Sigmoid colon (tissue), 4 donors: ENCODE data around the gene TBX20.
"Not testable (repeated sequence)": the region's sequence is repeated elsewhere in the genome, so short reads cannot be mapped to it uniquely, and the experiment has no call there.

Experiments
- EP300 ChIP-seq, 4 donors: sonication (generic); formaldehyde crosslinking; IDR thresholded peaks; one replicate each; pipeline ENCODE4 v1.6.1; 2017; ENCODE audit warnings: antibody characterized with exemption in 4 of 4
- POLR2A ChIP-seq, 2 donors: fragments of 450-650 bp; IDR thresholded peaks; one replicate each; pipeline ENCODE4 v1.6.1; 2016; ENCODE audit warnings: antibody characterized with exemption in 2 of 2, mild to moderate bottlenecking in 2 of 2, moderate library complexity in 2 of 2
- POLR2AphosphoS5 ChIP-seq, 4 donors: sonication (generic); formaldehyde crosslinking; IDR thresholded peaks; one replicate each; pipeline ENCODE4 v1.6.1; 2017; ENCODE audit warnings: antibody characterized with exemption in 4 of 4
- TF ChIP-seq, protein P1 (sequence below), 4 experiments: fragments of 450-650 bp in 3 of 4; fragments of 200-600 bp in 1 of 4; IDR thresholded peaks; one replicate each; pipeline ENCODE4 v1.5.1; 2016 to 2019; ENCODE audit warnings: antibody characterized with exemption in 4 of 4, mild to moderate bottlenecking in 3 of 4, moderate library complexity in 2 of 4

DNA sequence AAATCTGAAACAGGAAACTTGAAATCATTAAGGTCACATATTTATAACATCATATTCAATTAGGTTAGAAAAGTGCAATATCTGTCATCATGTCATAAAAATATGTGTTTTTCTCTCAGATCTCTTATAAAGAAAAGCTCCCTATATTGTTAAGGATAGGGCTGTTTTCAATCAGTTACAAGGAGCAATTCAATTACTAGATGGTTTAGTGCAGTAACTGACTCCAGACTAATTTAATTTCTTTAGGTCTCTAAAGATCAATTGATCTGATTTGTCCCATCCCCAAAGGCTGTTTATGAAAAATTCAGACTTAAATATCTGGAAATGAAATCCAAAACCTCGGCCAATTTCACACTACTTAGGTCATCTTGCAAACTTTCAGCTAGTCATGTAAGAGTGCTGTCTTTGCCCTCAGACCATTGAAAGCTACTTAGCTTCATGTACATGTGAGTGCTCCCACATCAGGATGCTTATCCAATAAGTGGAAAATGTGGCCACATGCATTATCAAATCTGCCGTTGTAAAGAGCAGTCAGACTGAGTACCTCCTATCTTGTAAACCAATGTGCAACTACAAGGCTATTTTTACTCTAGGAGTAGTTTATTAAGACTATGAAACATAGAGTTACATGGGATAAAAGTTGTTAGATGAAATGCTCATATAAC, 24.7 kb downstream of the TBX20 start:
- TF ChIP-seq, protein P1, sequence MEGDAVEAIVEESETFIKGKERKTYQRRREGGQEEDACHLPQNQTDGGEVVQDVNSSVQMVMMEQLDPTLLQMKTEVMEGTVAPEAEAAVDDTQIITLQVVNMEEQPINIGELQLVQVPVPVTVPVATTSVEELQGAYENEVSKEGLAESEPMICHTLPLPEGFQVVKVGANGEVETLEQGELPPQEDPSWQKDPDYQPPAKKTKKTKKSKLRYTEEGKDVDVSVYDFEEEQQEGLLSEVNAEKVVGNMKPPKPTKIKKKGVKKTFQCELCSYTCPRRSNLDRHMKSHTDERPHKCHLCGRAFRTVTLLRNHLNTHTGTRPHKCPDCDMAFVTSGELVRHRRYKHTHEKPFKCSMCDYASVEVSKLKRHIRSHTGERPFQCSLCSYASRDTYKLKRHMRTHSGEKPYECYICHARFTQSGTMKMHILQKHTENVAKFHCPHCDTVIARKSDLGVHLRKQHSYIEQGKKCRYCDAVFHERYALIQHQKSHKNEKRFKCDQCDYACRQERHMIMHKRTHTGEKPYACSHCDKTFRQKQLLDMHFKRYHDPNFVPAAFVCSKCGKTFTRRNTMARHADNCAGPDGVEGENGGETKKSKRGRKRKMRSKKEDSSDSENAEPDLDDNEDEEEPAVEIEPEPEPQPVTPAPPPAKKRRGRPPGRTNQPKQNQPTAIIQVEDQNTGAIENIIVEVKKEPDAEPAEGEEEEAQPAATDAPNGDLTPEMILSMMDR (IDR thresholded peaks at IDR 0.05) = not testable (repeated sequence)
- not testable (repeated sequence) for TF ChIP-seq POLR2AphosphoS5, POLR2A, EP300 (IDR thresholded peaks at IDR 0.05)
